Mesenchymal stem cell (in vitro differentiated cells and primary cell): ENCODE measurements around the gene VWA1.

Experiments
- DNase-seq: peaks from one replicate; pipeline ENCODE4 v3.0.0-alpha.2; 2013
- H2AFZ ChIP-seq: one replicate; pipeline ENCODE4 v1.6.1; 2013; ENCODE audit warnings: low read depth, mild to moderate bottlenecking, control low read depth, inconsistent platforms, low read length, moderate library complexity
- H2AK5ac ChIP-seq: 2 replicates; pipeline ENCODE4 v1.6.1; 2013; ENCODE audit warnings: low read length, moderate library complexity, mild to moderate bottlenecking, inconsistent platforms; ENCODE audit not compliant: severe bottlenecking
- H2BK120ac ChIP-seq: one replicate; pipeline ENCODE4 v1.6.1; 2013; ENCODE audit warnings: low read depth, mild to moderate bottlenecking, inconsistent platforms, low read length, moderate library complexity
- H2BK12ac ChIP-seq, 2 experiments: one replicate each; pipeline ENCODE4 v1.6.1; 2013; ENCODE audit warnings: inconsistent platforms in 2 of 2, low read length in 2 of 2, mild to moderate bottlenecking in 2 of 2, moderate library complexity in 2 of 2, control low read depth in 1 of 2
- H2BK15ac ChIP-seq: one replicate; pipeline ENCODE4 v1.6.1; 2013; ENCODE audit warnings: mild to moderate bottlenecking, low read depth, inconsistent platforms; ENCODE audit not compliant: poor library complexity, severe bottlenecking
- H2BK5ac ChIP-seq: 2 replicates; pipeline ENCODE4 v1.6.1; 2013; ENCODE audit warnings: low read depth, mild to moderate bottlenecking, low read length, control low read depth, inconsistent platforms; ENCODE audit not compliant: poor library complexity, severe bottlenecking
- H3K14ac ChIP-seq, 2 experiments: one replicate each; pipeline ENCODE4 v1.6.1; 2013; ENCODE audit warnings: inconsistent platforms in 2 of 2, low read length in 2 of 2, control low read depth in 1 of 2, mild to moderate bottlenecking in 1 of 2, moderate library complexity in 1 of 2
- H3K18ac ChIP-seq, 2 experiments: one replicate each; pipeline ENCODE4 v1.6.1; 2013; ENCODE audit warnings: inconsistent platforms in 2 of 2, low read length in 2 of 2, control low read depth in 1 of 2, low read depth in 1 of 2, mild to moderate bottlenecking in 1 of 2
- H3K23ac ChIP-seq, 2 experiments: one replicate each; pipeline ENCODE4 v1.6.1; 2013; ENCODE audit warnings: inconsistent platforms in 2 of 2, low read length in 2 of 2, mild to moderate bottlenecking in 2 of 2, moderate library complexity in 2 of 2, control low read depth in 1 of 2
- H3K27ac ChIP-seq: 2 replicates; pipeline ENCODE4 v1.5.1; 2013; ENCODE audit warnings: mild to moderate bottlenecking, moderate library complexity, low read length, control low read depth, inconsistent platforms; ENCODE audit not compliant: poor library complexity, severe bottlenecking
- H3K27me3 ChIP-seq, 2 experiments: 2 replicates each; pipeline versions ENCODE4 v1.6.1 to v1.7.0; 2013; ENCODE audit warnings: low read length in 2 of 2, mild to moderate bottlenecking in 2 of 2, moderate library complexity in 2 of 2, control low read depth in 1 of 2, inconsistent platforms in 1 of 2; ENCODE audit not compliant: control insufficient read depth in 1 of 2, insufficient read depth in 1 of 2
- H3K36me3 ChIP-seq, 2 experiments: 2 replicates each; pipeline versions ENCODE4 v1.6.1 to v1.7.0; 2013; ENCODE audit warnings: low read length in 2 of 2, control low read depth in 1 of 2, inconsistent platforms in 1 of 2, low read depth in 1 of 2, mild to moderate bottlenecking in 1 of 2; ENCODE audit not compliant: insufficient read depth in 2 of 2, control insufficient read depth in 1 of 2
- H3K4ac ChIP-seq, 2 experiments: one replicate each; pipeline ENCODE4 v1.6.1; 2013; ENCODE audit warnings: inconsistent platforms in 2 of 2, low read length in 2 of 2, mild to moderate bottlenecking in 2 of 2, moderate library complexity in 2 of 2, control low read depth in 1 of 2, low read depth in 1 of 2
- H3K4me1 ChIP-seq: 2 replicates; pipeline ENCODE4 v1.6.1; 2013; ENCODE audit warnings: low read depth, low read length, control low read depth; ENCODE audit not compliant: control insufficient read depth, insufficient read depth
- H3K4me2 ChIP-seq: 2 replicates; pipeline ENCODE4 v1.6.1; 2013; ENCODE audit warnings: low read length, mild to moderate bottlenecking, inconsistent platforms; ENCODE audit not compliant: poor library complexity, severe bottlenecking
- H3K4me3 ChIP-seq, 2 experiments: 2 replicates each; pipeline versions ENCODE4 v1.5.1 to v1.7.0; 2013; ENCODE audit warnings: low read length in 2 of 2, mild to moderate bottlenecking in 2 of 2, control low read depth in 1 of 2, low read depth in 1 of 2; ENCODE audit not compliant: insufficient read depth in 1 of 2
- H3K79me1 ChIP-seq: replicated peaks from 2 replicates; pipeline ENCODE4 v1.6.1; 2013; ENCODE audit warnings: mild to moderate bottlenecking, control low read depth, low read length, inconsistent platforms; ENCODE audit not compliant: poor library complexity, severe bottlenecking
- H3K9ac ChIP-seq: 2 replicates; pipeline ENCODE4 v1.7.0; 2013; ENCODE audit warnings: mild to moderate bottlenecking, low read length, moderate library complexity
- H3K9me3 ChIP-seq: 2 replicates; pipeline ENCODE4 v1.7.0; 2013; ENCODE audit warnings: mild to moderate bottlenecking, low read length; ENCODE audit not compliant: control insufficient read depth
- H4K8ac ChIP-seq: one replicate; pipeline ENCODE4 v1.6.1; 2013; ENCODE audit warnings: inconsistent platforms, mild to moderate bottlenecking, low read length, moderate library complexity
- H4K91ac ChIP-seq: one replicate; pipeline ENCODE4 v1.6.1; 2013; ENCODE audit warnings: mild to moderate bottlenecking, low read length, inconsistent platforms
- WGBS: methylation state at CpG from one replicate; pipeline ENCODE4 v1.1.7; 2013; ENCODE audit warnings: mixed read lengths; 5-methylcytosine and 5-hydroxymethylcytosine counted together

The VWA1 gene

DNA sequence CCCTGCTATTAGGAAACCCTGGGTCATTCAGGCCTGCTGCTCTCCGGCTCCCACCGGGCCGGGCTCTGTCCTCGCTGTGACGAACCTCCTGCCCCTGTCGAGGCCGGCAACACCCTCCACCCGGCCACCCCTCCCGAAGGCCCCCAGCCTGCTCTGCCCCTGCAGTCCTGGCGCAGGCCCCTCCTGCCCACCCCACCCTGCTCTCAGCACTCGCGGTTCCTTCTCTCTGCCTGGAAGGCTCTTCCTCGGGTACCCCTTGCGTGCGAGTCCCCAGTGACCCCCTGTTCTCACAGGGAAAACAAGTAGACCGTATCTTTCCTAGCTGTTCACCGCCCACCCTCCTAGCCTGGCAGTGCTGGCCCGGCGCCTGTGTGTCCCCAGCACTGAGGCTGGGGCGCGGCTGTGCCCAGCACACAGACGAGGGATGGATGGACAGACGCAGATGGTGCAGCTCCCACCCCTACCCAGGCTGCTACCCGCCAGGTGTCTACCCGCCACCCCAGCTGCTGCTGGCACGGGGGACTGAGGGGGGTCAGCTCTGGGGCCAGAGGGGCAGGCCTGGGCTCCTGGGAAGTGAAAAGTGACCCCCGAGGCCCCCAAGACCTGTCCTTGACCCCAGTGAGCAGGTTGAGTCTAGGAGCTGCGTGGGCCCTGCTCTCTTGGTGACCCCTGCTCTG is 3.1 kb upstream of the VWA1 start:
- peak overlapping the region in 1 of 2 experiments; percentile 71 for H3K14ac ChIP-seq
- H2BK120ac ChIP-seq = peak overlapping the region; percentile 87
- peaks cover 0 to 20% of the 10 kb centered on the region in 2 experiments for H3K27me3 ChIP-seq
- H2AFZ ChIP-seq = no peak overlapping the region
- peaks cover 0 to 12% of the 10 kb centered on the region in 2 experiments for H3K36me3 ChIP-seq
- 83% methylated on average over 28 of the region's 28 CpGs for WGBS
- H3K27ac ChIP-seq = peak overlapping the region; percentile 60
- H3K4me1 ChIP-seq = peaks cover 71% of the 10 kb centered on the region
- H2AK5ac ChIP-seq = peak overlapping the region; percentile 94
- H3K79me1 ChIP-seq = peaks cover 15% of the 10 kb centered on the region
- H3K4ac ChIP-seq = peak overlapping the region; percentile 19 to 90
- no peak for DNase-seq
- H3K9ac ChIP-seq = no peak overlapping the region
- no peak overlapping the region for H3K4me3 ChIP-seq
- no peak overlapping the region for H3K23ac ChIP-seq
- H4K8ac ChIP-seq = peak overlapping the region; percentile 96
- peak overlapping the region; percentile 12 to 91 for H2BK12ac ChIP-seq
- no peak overlapping the region for H2BK5ac ChIP-seq
- H3K18ac ChIP-seq = peak overlapping the region; percentile 79 to 92
- H3K9me3 ChIP-seq = no peaks in the 10 kb centered on the region
- H2BK15ac ChIP-seq = no peak overlapping the region
- no peak overlapping the region for H3K4me2 ChIP-seq
- H4K91ac ChIP-seq = peak overlapping the region; percentile 92

DNA sequence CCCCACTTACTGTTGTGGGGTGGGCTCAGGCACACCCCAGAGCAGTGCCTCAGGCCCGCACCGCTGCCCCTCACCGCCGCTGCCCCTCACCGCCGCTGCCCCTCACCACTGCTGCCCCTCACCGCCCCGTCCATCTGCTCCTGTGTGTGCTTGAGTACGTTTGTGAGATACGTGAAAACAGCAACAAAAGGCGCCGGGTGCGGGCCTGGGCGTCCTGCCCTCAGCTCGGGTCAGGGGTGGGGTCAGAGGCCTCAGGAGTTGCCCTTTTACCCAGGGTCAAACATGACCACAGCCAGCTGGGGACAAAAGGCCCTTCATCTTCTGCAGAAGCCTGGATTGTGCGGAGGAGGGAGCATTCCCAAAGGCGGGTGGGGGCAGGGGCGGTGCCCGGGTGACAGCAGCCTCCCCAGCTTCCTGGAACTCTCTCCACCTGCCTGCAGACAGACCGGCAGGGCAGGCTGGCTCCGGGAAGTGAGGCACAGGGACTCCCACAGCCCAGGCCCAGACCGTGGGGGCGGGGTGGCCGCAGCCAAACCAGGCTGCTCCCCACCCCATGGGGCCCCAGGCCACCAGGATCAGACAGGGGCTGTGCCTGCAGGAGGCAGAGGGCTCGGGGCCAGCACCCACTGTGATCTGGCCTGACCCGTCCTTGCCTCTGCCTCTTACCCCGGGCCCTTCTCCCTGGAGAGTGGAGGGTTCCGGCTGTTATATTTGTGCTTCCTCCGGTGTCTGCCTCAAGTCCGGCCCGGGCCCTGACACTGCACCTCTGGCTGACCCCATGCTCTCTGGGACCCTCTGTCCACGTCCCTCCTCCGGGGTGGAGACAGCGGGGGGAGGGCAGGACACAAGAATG is 2.3 kb upstream of the VWA1 start:
- Histone ChIP-seq H2BK15ac (peak overlapping the region; percentile 87), H3K14ac (peak overlapping the region in 1 of 2 experiments; percentile 71), H3K4ac (peak overlapping the region; percentile 19 to 20), H3K27me3 (peaks cover 0 to 20% of the 10 kb centered on the region in 2 experiments), H2BK120ac (peak overlapping the region; percentile 1), H4K8ac (peak overlapping the region; percentile 89), H3K4me2 (no peak overlapping the region), H3K4me1 (peaks cover 78% of the 10 kb centered on the region), H2AK5ac (peak overlapping the region; percentile 11), H3K9ac (no peak overlapping the region), H3K18ac (peak overlapping the region; percentile 1 to 92), H3K9me3 (no peaks in the 10 kb centered on the region), H3K23ac (no peak overlapping the region), H2BK5ac (no peak overlapping the region), H2BK12ac (peak overlapping the region in 1 of 2 experiments; percentile 16), H4K91ac (peak overlapping the region; percentile 67), H3K27ac (peak overlapping the region; percentile 58), H3K79me1 (peaks cover 15% of the 10 kb centered on the region), H3K36me3 (peaks cover 0 to 12% of the 10 kb centered on the region in 2 experiments), H2AFZ (no peak overlapping the region), H3K4me3 (no peak overlapping the region)
- DNase-seq = no peak
- 49% methylated on average over 34 of the region's 34 CpGs for WGBS

DNA sequence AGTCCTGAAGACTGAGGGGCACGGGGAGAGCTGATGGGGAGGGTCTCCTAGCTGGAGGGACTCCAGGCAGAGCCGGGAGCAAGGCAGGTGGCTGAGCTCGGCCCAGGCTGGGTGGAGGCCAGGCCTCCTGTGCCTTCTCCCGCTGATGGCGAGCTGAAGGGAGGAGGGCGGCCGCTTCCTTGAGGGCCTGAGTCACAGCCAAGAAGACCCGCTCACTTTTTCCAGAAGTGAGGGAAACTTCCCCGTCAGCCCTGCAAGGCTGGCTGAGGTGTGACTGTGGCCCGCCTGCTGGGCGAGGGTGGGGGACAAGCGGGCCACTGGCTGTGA is 1.7 kb upstream of the VWA1 start:
- peak overlapping the region; percentile 1 to 41 for H3K4ac ChIP-seq
- H3K18ac ChIP-seq = peak overlapping the region; percentile 29 to 41
- H3K27ac ChIP-seq = peak overlapping the region; percentile 58
- H2BK5ac ChIP-seq = no peak overlapping the region
- peaks cover 20% of the 10 kb centered on the region for H3K79me1 ChIP-seq
- peak overlapping the region; percentile 78 for H4K91ac ChIP-seq
- H3K23ac ChIP-seq = no peak overlapping the region
- H2BK120ac ChIP-seq = peak overlapping the region; percentile 1
- no peak overlapping the region for H3K4me2 ChIP-seq
- H3K4me3 ChIP-seq = no peak overlapping the region
- no peak overlapping the region for H2AFZ ChIP-seq
- peaks cover 0 to 23% of the 10 kb centered on the region in 2 experiments for H3K27me3 ChIP-seq
- no peak overlapping the region for H3K14ac ChIP-seq
- DNase-seq = peak; percentile 83
- peaks cover 0 to 17% of the 10 kb centered on the region in 2 experiments for H3K36me3 ChIP-seq
- no peaks in the 10 kb centered on the region for H3K9me3 ChIP-seq
- H2BK15ac ChIP-seq = peak overlapping the region; percentile 87
- peaks cover 84% of the 10 kb centered on the region for H3K4me1 ChIP-seq
- WGBS = 24% methylated on average over 12 of the region's 12 CpGs
- no peak overlapping the region for H3K9ac ChIP-seq
- peak overlapping the region; percentile 89 for H4K8ac ChIP-seq
- peak overlapping the region; percentile 16 to 32 for H2BK12ac ChIP-seq
- H2AK5ac ChIP-seq = peak overlapping the region; percentile 48
